Activated T-cell treated with anti-CD3 and anti-CD28 coated beads, Interleukin-2, amount 50 U/mL, for 1 hour (primary cell): ENCODE measurements around the gene IGF2.
A peak's percentile ranks its signal among the peaks of the same experiment; 100 is the strongest.

ENCODE experiments used
- DNase-seq: peaks from one replicate; pipeline ENCODE4 v3.0.0-alpha.2; 2020

IGF2 gene

GRCh38 chr11:2153581-2154194, 14.5 kb upstream of the IGF2 start:
- no peak for DNase-seq

GRCh38 chr11:2151500-2152257, 12.5 kb upstream of the IGF2 start:
- peak; percentile 83 for DNase-seq

- no peak for DNase-seq
These were observed 11.0 kb upstream of the IGF2 start for GRCh38 chr11:2149864-2150847.

GRCh38 chr11:2149460-2149859, 10.3 kb upstream of the IGF2 start:
- no peak for DNase-seq

- DNase-seq = no peak
These were observed 9.4 kb upstream of the IGF2 start for GRCh38 chr11:2148595-2148994.

- DNase-seq = no peak
These were observed 8.2 kb upstream of the IGF2 start for GRCh38 chr11:2147391-2147790.

- no peak for DNase-seq
These were observed 6.9 kb upstream of the IGF2 start for GRCh38 chr11:2146051-2146450.

- DNase-seq = no peak
These were observed 5.5 kb upstream of the IGF2 start for GRCh38 chr11:2144544-2145248.

GRCh38 chr11:2143799-2144543, 4.8 kb upstream of the IGF2 start:
- no peak for DNase-seq

GRCh38 chr11:2143477-2143798, 4.2 kb upstream of the IGF2 start:
- DNase-seq = no peak

- DNase-seq = no peak
These were observed 3.6 kb upstream of the IGF2 start for GRCh38 chr11:2142762-2143202.

GRCh38 chr11:2142300-2142759, 3.1 kb upstream of the IGF2 start:
- no peak for DNase-seq

- DNase-seq = no peak
These were observed 1.5 kb upstream of the IGF2 start for GRCh38 chr11:2140411-2141400.

GRCh38 chr11:2139621-2140337, 590 bp upstream of the IGF2 start:
- no peak for DNase-seq

- no peak for DNase-seq
These were observed 612 bp downstream of the IGF2 start for GRCh38 chr11:2138431-2139122.

GRCh38 chr11:2138068-2138430, 1.1 kb downstream of the IGF2 start:
- DNase-seq = no peak

- no peak for DNase-seq
These were observed 1.8 kb downstream of the IGF2 start for GRCh38 chr11:2137202-2138067.

- no peak for DNase-seq
These were observed 2.3 kb downstream of the IGF2 start for GRCh38 chr11:2136952-2137201.
